SK-N-SH treated with all-trans-retinoic acid at 6 μM for 48 hours (cell line): Measurements from ENCODE around the gene PSMB3.

ENCODE experiments used
- ATAC-seq: fragments of 200-7000 bp; cut with Tn5 transposase; 3 replicates; pipeline ENCODE4 v1.9.1; 2020; ENCODE audit warnings: mild to moderate bottlenecking, moderate library complexity
- ARNTL ChIP-seq: fragments of 450-650 bp; formaldehyde crosslinking; IDR thresholded peaks from 2 replicates; pipeline ENCODE4 v1.5.0; 2020; ENCODE audit warnings: low read depth, mild to moderate bottlenecking, moderate library complexity, borderline replicate concordance
- BACH2 ChIP-seq: fragments of 250-450 bp; sonication (Bioruptor Pico); IDR thresholded peaks from 2 replicates; pipeline ENCODE4 v1.9.0; 2021; ENCODE audit warnings: mild to moderate bottlenecking, borderline replicate concordance
- ESRRG ChIP-seq: fragments of 250-450 bp; sonication (Bioruptor Pico); IDR thresholded peaks from 2 replicates; pipeline ENCODE4 v1.6.1; 2021; ENCODE audit warnings: mild to moderate bottlenecking
- ISL1 ChIP-seq: fragments of 250-450 bp; sonication (Bioruptor Pico); IDR thresholded peaks from 2 replicates; pipeline ENCODE4 v2.1.2; 2022; ENCODE audit warnings: mild to moderate bottlenecking, moderate library complexity
- PATZ1 ChIP-seq: fragments of 250-450 bp; sonication (Bioruptor Pico); IDR thresholded peaks from 2 replicates; pipeline ENCODE4 v1.8.0; 2020; ENCODE audit warnings: mild to moderate bottlenecking, moderate library complexity, borderline replicate concordance
- PPARA ChIP-seq: fragments of 250-450 bp; sonication (Bioruptor Pico); IDR thresholded peaks from 2 replicates; pipeline ENCODE4 v1.5.0; 2020; ENCODE audit warnings: mild to moderate bottlenecking, borderline replicate concordance
- RARB ChIP-seq: fragments of 250-450 bp; sonication (Bioruptor Pico); IDR thresholded peaks from 2 replicates; pipeline ENCODE4 v1.8.0; 2021; ENCODE audit warnings: mild to moderate bottlenecking, moderate library complexity
- TCF4 ChIP-seq: fragments of 250-450 bp; sonication (Bioruptor Pico); IDR thresholded peaks from 2 replicates; pipeline ENCODE4 v1.8.0; 2021; ENCODE audit warnings: mild to moderate bottlenecking, moderate library complexity, borderline replicate concordance
- TOX ChIP-seq: fragments of 250-450 bp; sonication (Bioruptor Pico); IDR thresholded peaks from 2 replicates; pipeline ENCODE4 v1.8.0; 2021; ENCODE audit warnings: mild to moderate bottlenecking, moderate library complexity, borderline replicate concordance
- TSHZ2 ChIP-seq: fragments of 250-450 bp; sonication (Bioruptor Pico); IDR thresholded peaks from 2 replicates; pipeline ENCODE4 v1.5.0; 2020; ENCODE audit warnings: mild to moderate bottlenecking, moderate library complexity
- ZC3H10 ChIP-seq: fragments of 250-450 bp; sonication (Bioruptor Pico); IDR thresholded peaks from 2 replicates; pipeline ENCODE4 v1.5.1; 2021; ENCODE audit warnings: mild to moderate bottlenecking, moderate library complexity
- ZFP3 ChIP-seq: fragments of 250-450 bp; sonication (Bioruptor Pico); IDR thresholded peaks from 2 replicates; pipeline ENCODE4 v1.5.0; 2020; ENCODE audit warnings: mild to moderate bottlenecking, moderate library complexity
- ZFP30 ChIP-seq: fragments of 450-650 bp; formaldehyde crosslinking; IDR thresholded peaks from 2 replicates; pipeline ENCODE4 v1.5.0; 2022; ENCODE audit warnings: mild to moderate bottlenecking, moderate library complexity
- ZNF565 ChIP-seq: fragments of 450-650 bp; formaldehyde crosslinking; conservative IDR thresholded peaks from 2 replicates; pipeline ENCODE4 v1.5.0; 2020; ENCODE audit warnings: low read depth, mild to moderate bottlenecking, moderate library complexity
- ZNF70 ChIP-seq: fragments of 450-650 bp; formaldehyde crosslinking; IDR thresholded peaks from 2 replicates; pipeline ENCODE4 v1.5.0; 2020; ENCODE audit warnings: mild to moderate bottlenecking, moderate library complexity
- TF ChIP-seq, protein P1 (sequence below): fragments of 250-450 bp; sonication (Bioruptor Pico); IDR thresholded peaks from 2 replicates; pipeline ENCODE4 v1.5.1; 2021; ENCODE audit warnings: mild to moderate bottlenecking, moderate library complexity

The PSMB3 gene

DNA sequence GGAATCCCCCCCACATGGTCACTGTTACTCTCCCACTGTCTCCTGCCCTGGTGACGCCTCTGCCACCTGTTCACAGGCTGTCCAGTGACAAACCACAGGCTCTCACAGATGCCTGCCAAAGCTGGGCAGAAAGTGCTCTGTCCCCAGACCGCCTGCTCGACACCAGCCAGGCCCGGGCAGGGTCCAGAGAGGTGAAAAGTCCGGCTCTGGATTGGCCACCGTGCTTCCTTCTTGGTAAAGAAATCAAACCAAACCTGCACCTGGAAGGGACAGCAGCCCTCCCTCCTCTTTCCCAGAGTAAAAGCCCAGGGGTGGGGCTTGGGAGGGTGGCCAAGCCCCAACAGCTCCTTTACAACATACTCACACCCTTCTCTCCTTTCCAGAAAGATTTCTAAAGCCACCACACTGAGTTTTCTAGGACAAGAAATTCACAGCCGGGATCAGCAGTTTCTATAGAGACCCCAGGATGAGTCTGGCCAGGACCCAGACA is 10.6 kb upstream of the PSMB3 start (continued):
- no peak for TF ChIP-seq ISL1

DNA sequence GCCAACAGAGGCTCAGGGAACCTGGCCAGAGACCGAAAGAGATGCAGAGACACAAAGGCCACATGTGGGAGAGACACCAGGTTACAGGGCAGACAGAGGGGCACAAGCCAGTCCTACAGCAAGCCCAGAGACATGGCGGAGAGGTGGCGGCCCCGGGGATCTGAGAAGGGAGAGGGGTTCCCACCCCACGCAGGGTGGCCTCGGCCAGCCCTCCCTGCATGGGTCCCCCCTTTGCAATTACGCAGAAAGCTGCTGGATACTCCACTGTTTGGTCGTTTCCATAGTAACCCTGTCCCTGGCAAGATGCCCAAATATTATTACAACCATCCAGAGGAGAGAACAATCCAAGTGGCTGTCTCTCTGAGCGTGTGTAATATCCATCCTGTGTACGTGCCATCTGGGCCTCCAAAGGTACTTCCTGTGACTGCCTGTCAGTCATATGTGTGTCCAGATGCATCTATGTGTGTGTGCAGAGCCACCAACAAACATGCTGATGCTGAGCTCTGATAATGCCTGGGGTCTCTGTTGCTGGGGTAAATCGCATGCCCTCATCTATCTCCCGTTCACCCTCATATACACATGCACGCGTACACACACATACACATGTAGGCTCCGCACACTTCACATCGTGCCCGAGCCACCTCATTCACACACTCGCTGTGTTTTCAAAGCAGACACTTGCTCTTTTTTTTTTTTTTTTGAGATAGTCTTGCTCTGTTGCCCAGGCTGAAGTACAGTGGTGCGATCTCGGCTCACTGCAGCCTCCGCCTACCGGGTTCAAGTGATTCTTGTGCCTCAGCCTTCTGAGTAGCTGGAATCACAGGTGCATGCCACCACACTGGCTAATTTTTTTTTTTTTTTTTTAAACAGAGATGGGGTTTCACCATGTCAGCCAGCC is 9.9 kb upstream of the PSMB3 start:
- ATAC-seq: peak; percentile 77
- peak; percentile 36; the same call in 1 of the 2 replicates for TF ChIP-seq TSHZ2 (CRISPR knock-in tag)
- TF ChIP-seq TCF4 (CRISPR knock-in tag): peak; percentile 67
- TF ChIP-seq, protein P1, sequence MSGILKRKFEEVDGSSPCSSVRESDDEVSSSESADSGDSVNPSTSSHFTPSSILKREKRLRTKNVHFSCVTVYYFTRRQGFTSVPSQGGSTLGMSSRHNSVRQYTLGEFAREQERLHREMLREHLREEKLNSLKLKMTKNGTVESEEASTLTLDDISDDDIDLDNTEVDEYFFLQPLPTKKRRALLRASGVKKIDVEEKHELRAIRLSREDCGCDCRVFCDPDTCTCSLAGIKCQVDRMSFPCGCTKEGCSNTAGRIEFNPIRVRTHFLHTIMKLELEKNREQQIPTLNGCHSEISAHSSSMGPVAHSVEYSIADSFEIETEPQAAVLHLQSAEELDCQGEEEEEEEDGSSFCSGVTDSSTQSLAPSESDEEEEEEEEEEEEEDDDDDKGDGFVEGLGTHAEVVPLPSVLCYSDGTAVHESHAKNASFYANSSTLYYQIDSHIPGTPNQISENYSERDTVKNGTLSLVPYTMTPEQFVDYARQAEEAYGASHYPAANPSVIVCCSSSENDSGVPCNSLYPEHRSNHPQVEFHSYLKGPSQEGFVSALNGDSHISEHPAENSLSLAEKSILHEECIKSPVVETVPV (CRISPR knock-in tag): no peak

DNA sequence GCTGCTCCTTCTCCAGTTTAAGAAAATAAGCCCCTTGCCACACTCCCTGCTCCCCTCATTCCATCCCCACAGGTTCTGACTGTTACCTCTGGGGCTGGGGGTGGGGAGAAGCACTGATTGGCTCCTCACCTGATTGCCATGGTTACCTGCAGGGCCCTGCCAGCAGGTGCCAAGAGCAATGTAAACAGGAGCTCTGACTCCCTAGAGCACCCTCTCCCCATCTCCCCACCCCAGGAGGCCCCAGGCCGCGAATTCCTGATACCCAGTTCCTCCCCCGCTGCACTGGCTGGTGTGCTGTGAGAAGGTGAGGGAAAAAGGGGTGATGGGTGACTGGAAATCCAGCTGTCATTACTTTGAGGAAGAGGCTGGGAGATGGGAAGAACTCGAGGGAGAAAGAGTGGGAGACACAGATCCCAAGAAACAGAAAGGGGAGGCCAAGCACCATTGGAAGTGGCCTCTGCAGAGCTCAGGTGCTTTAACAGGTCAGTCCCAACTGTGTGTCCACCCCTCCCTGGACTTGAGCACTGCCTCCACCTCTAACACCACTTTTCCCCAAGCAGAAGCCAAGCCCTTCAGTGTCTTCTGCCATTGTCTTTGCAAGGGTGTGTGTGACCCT is 8.9 kb upstream of the PSMB3 start:
- no peak for ATAC-seq
- no peak for TF ChIP-seq ZFP3 (CRISPR knock-in tag)
- TF ChIP-seq, protein P1 (CRISPR knock-in tag): no peak
- TF ChIP-seq TOX (CRISPR knock-in tag): no peak
- TF ChIP-seq RARB (CRISPR knock-in tag): no peak
- TF ChIP-seq ZNF565 (CRISPR knock-in tag): no peak
- TF ChIP-seq TSHZ2 (CRISPR knock-in tag): no peak
- TF ChIP-seq ESRRG (CRISPR knock-in tag): no peak
- no peak for TF ChIP-seq ISL1
- TF ChIP-seq ZFP30 (CRISPR knock-in tag): no peak
- TF ChIP-seq PATZ1 (CRISPR knock-in tag): no peak
- TF ChIP-seq PPARA (CRISPR knock-in tag): no peak
- no peak for TF ChIP-seq ARNTL (CRISPR knock-in tag)
- TF ChIP-seq ZNF70 (CRISPR knock-in tag): no peak
- no peak for TF ChIP-seq BACH2 (CRISPR knock-in tag)
- TF ChIP-seq ZC3H10: no peak
- no peak for TF ChIP-seq TCF4 (CRISPR knock-in tag)
- TF ChIP-seq, all 23 proteins: peak for 0
